H9 (cell line): ENCODE measurements around the gene GNL1. TPM values are rescaled to one million over a fixed set of nuclear protein-coding genes. Genes with fewer than 3 reads are reported as not detected.

Experiments used
- DNase-seq: peaks from one replicate; pipeline ENCODE4 v3.0.0-alpha.2; 2017
- H2AFZ ChIP-seq: one replicate; pipeline ENCODE4 v1.6.1; 2013; ENCODE audit warnings: mild to moderate bottlenecking, low read length, control low read depth, moderate library complexity
- H2AK5ac ChIP-seq: 2 replicates; pipeline ENCODE4 v1.6.1; 2013; ENCODE audit warnings: low read length, control low read depth, mixed read lengths; ENCODE audit not compliant: insufficient read length
- H2BK120ac ChIP-seq: one replicate; pipeline ENCODE4 v1.6.1; 2013; ENCODE audit warnings: low read depth, mild to moderate bottlenecking, low read length, control low read depth, inconsistent platforms; ENCODE audit not compliant: poor library complexity, severe bottlenecking
- H2BK12ac ChIP-seq: 2 replicates; pipeline ENCODE4 v1.6.1; 2013; ENCODE audit warnings: low read length, control low read depth, mixed read lengths, low read depth; ENCODE audit not compliant: insufficient read length
- H2BK15ac ChIP-seq: 2 replicates; pipeline ENCODE4 v1.6.1; 2013; ENCODE audit warnings: low read depth, low read length, control low read depth
- H2BK20ac ChIP-seq: one replicate; pipeline ENCODE4 v1.6.1; 2013; ENCODE audit warnings: low read depth, mild to moderate bottlenecking, low read length, control low read depth, inconsistent platforms; ENCODE audit not compliant: poor library complexity, severe bottlenecking
- H2BK5ac ChIP-seq: 2 replicates; pipeline ENCODE4 v1.6.1; 2013; ENCODE audit warnings: low read length, control low read depth, mixed read lengths; ENCODE audit not compliant: insufficient read length
- H3K14ac ChIP-seq: 2 replicates; pipeline ENCODE4 v1.6.1; 2013; ENCODE audit warnings: low read length, control low read depth; ENCODE audit not compliant: insufficient read depth
- H3K18ac ChIP-seq: 2 replicates; pipeline ENCODE4 v1.6.1; 2013; ENCODE audit warnings: low read depth, mild to moderate bottlenecking, mixed read lengths, low read length, control low read depth; ENCODE audit not compliant: insufficient read length
- H3K23ac ChIP-seq: 2 replicates; pipeline ENCODE4 v1.6.1; 2013; ENCODE audit warnings: low read length, control low read depth, mixed read lengths, low read depth; ENCODE audit not compliant: insufficient read length
- H3K23me2 ChIP-seq: 2 replicates; pipeline ENCODE4 v1.6.1; 2013; ENCODE audit warnings: low read depth, mild to moderate bottlenecking, mixed read lengths, low read length, control low read depth; ENCODE audit not compliant: insufficient read length, poor library complexity, severe bottlenecking
- H3K27ac ChIP-seq: 2 replicates; pipeline ENCODE4 v1.5.1; 2013; ENCODE audit warnings: low read length, control low read depth, mixed read lengths, low read depth; ENCODE audit not compliant: insufficient read length
- H3K27me3 ChIP-seq: 2 replicates; pipeline ENCODE4 v1.6.1; 2013; ENCODE audit warnings: low read length, control low read depth, inconsistent platforms; ENCODE audit not compliant: insufficient read depth
- H3K4ac ChIP-seq: 2 replicates; pipeline ENCODE4 v1.6.1; 2013; ENCODE audit warnings: low read depth, mild to moderate bottlenecking, control low read depth, inconsistent platforms, low read length, moderate library complexity
- H3K4me1 ChIP-seq: 2 replicates; pipeline ENCODE4 v1.6.1; 2013; ENCODE audit warnings: low read length, control low read depth, inconsistent platforms; ENCODE audit not compliant: insufficient read depth
- H3K4me2 ChIP-seq: 2 replicates; pipeline ENCODE4 v1.6.1; 2013; ENCODE audit warnings: low read length, control low read depth, mixed read lengths; ENCODE audit not compliant: insufficient read length, insufficient read depth
- H3K56ac ChIP-seq: 2 replicates; pipeline ENCODE4 v1.6.1; 2013; ENCODE audit warnings: low read depth, mild to moderate bottlenecking, mixed read lengths, low read length, control low read depth; ENCODE audit not compliant: insufficient read length
- H3K79me1 ChIP-seq: 2 replicates; pipeline ENCODE4 v1.6.1; 2013; ENCODE audit warnings: low read depth, mild to moderate bottlenecking, moderate library complexity, low read length, control low read depth, inconsistent platforms; ENCODE audit not compliant: insufficient read depth, poor library complexity, severe bottlenecking
- H3K79me2 ChIP-seq: 2 replicates; pipeline ENCODE4 v1.6.1; 2013; ENCODE audit warnings: low read length, control low read depth, inconsistent platforms; ENCODE audit not compliant: insufficient read depth
- H3K9ac ChIP-seq: 2 replicates; pipeline ENCODE4 v1.6.1; 2013; ENCODE audit warnings: low read length, control low read depth, mixed read lengths; ENCODE audit not compliant: insufficient read length; ENCODE audit errors: extremely low read depth
- H3K9me3 ChIP-seq: one replicate; pipeline ENCODE4 v1.6.1; 2013; ENCODE audit warnings: low read depth, low read length, inconsistent platforms; ENCODE audit not compliant: control insufficient read depth
- H3T11ph ChIP-seq: one replicate; pipeline ENCODE4 v1.6.1; 2013; ENCODE audit warnings: mild to moderate bottlenecking, low read length, control low read depth, inconsistent platforms
- H4K20me1 ChIP-seq: one replicate; pipeline ENCODE4 v1.6.1; 2013; ENCODE audit not compliant: control insufficient read depth, insufficient read length, insufficient read depth
- H4K5ac ChIP-seq: 2 replicates; pipeline ENCODE4 v1.6.1; 2013; ENCODE audit warnings: low read depth, mild to moderate bottlenecking, mixed read lengths, low read length, control low read depth; ENCODE audit not compliant: insufficient read length
- H4K8ac ChIP-seq: replicated peaks from 2 replicates; pipeline ENCODE4 v1.6.1; 2013; ENCODE audit warnings: low read length, control low read depth, mixed read lengths, low read depth; ENCODE audit not compliant: insufficient read length
- H4K91ac ChIP-seq: 2 replicates; pipeline ENCODE4 v1.6.1; 2013; ENCODE audit warnings: low read depth, mild to moderate bottlenecking, moderate library complexity, mixed read lengths, low read length, control low read depth; ENCODE audit not compliant: insufficient read length
- H3K27ac Mint-ChIP-seq, 3 experiments: 2 replicates in 2 of 3; 3 replicates in 1 of 3; pipeline ENCODE4 v1.8.0; 2020 to 2021; ENCODE audit warnings: mixed read lengths in 3 of 3, mild to moderate bottlenecking in 1 of 3, moderate library complexity in 1 of 3
- H3K27me3 Mint-ChIP-seq: 2 replicates; pipeline ENCODE4 v1.8.0; 2021; ENCODE audit warnings: low read depth, mild to moderate bottlenecking, moderate library complexity, mixed read lengths
- H3K36me3 Mint-ChIP-seq, 3 experiments: 2 replicates in 2 of 3; 3 replicates in 1 of 3; pipeline ENCODE4 v1.8.0; 2020 to 2021; ENCODE audit warnings: low read depth in 3 of 3, mixed read lengths in 3 of 3; ENCODE audit not compliant: insufficient read depth in 1 of 3
- H3K4me1 Mint-ChIP-seq, 2 experiments: 2 replicates each; pipeline ENCODE4 v1.8.0; 2020; ENCODE audit warnings: mixed read lengths in 2 of 2
- H3K4me3 Mint-ChIP-seq, 2 experiments: 2 replicates in 1 of 2; 3 replicates in 1 of 2; pipeline ENCODE4 v1.8.0; 2020 to 2021; ENCODE audit warnings: mild to moderate bottlenecking in 2 of 2, mixed read lengths in 2 of 2, moderate library complexity in 1 of 2
- H3K9me3 Mint-ChIP-seq, 2 experiments: 2 replicates in 1 of 2; 3 replicates in 1 of 2; pipeline ENCODE4 v1.8.0; 2020; ENCODE audit warnings: mild to moderate bottlenecking in 2 of 2, mixed read lengths in 2 of 2, moderate library complexity in 1 of 2
- CTCF ChIP-seq: fragments of 200-600 bp; sonication (generic); conservative IDR thresholded peaks from 3 replicates; pipeline ENCODE4 v1.8.0; 2021; ENCODE audit warnings: antibody characterized with exemption, mild to moderate bottlenecking
- WGBS: extraction: QIAGEN DNeasy Blood & Tissue Kit; methylation state at CpG from one replicate; pipeline ENCODE4 v1.1.7; 2013; ENCODE audit warnings: missing lambda C conversion rate, low lambda C conversion rate, mixed read lengths; ENCODE audit not compliant: insufficient read length; ENCODE audit errors: extremely low coverage; 5-methylcytosine and 5-hydroxymethylcytosine counted together
- total RNA-seq: library from RNA; stranded (reverse); gene quantifications from 2 replicates; pipeline ENCODE4 v1.2.1, GENCODE V29; 2021

GNL1 gene
- total RNA-seq, 1 experiment from 2014 or later, result 83.5 TPM

GRCh38 chr6:30533460-30534294, 22.6 kb downstream of the GNL1 start:
- Mint-ChIP-seq H3K4me3 (no peak overlapping the region), H3K27ac (no peak overlapping the region), H3K36me3 (no peaks in the 10 kb centered on the region), H3K9me3 (no peaks in the 10 kb centered on the region; a peak in 1 of 5 replicates), H3K27me3 (peaks cover 5% of the 10 kb centered on the region; the same call in 1 of the 2 replicates), H3K4me1 (peaks cover 0 to 5% of the 10 kb centered on the region in 2 experiments; a peak in 2 of 4 replicates)
- Histone ChIP-seq H3K4ac (no peak overlapping the region), H4K8ac (no peak overlapping the region), H3K4me1 (no peaks in the 10 kb centered on the region), H2BK5ac (no peak overlapping the region), H3K4me2 (no peak overlapping the region), H2BK120ac (no peak overlapping the region), H3K56ac (no peak overlapping the region), H3K27ac (no peak overlapping the region), H3K18ac (no peak overlapping the region), H2BK12ac (no peak overlapping the region), H3K9me3 (no peaks in the 10 kb centered on the region), H2AFZ (no peak overlapping the region), H4K5ac (no peak overlapping the region), H3K9ac (no peak overlapping the region), H3K14ac (no peak overlapping the region), H2BK20ac (no peak overlapping the region), H3K79me1 (no peaks in the 10 kb centered on the region), H3K27me3 (no peaks in the 10 kb centered on the region), H3K23me2 (no peaks in the 10 kb centered on the region), H4K91ac (no peak overlapping the region), H3K79me2 (no peaks in the 10 kb centered on the region), H2AK5ac (no peak overlapping the region), H3K23ac (no peak overlapping the region), H2BK15ac (no peak overlapping the region), H4K20me1 (no peaks in the 10 kb centered on the region), H3T11ph (no peak overlapping the region)
- no peak for TF ChIP-seq CTCF
- no peak for DNase-seq
- WGBS, result no CpG with 5 or more reads among the region's 15 CpGs
